MCF 10A (cell line): ENCODE measurements around the gene GNL3. TPM values are rescaled to one million over a fixed set of nuclear protein-coding genes. Genes with fewer than 3 reads are reported as not detected.

Source experiments
- BruUV-seq: library from RNA; stranded (reverse); fragments of 400-500 nt; replicated peaks from 2 replicates; lab custom pipeline; 2021; lab: Mats Ljungman, UMichigan
- CTCF ChIA-PET: fragments of 300-600 bp; sonication (Branson Sonifier 250); formaldehyde crosslinking; extraction: SDS; loops from one replicate; lab custom pipeline; 2021; ENCODE audit warnings: antibody characterized with exemption, inconsistent platforms; lab: Yijun Ruan, JAX
- POLR2A ChIA-PET: fragments of 300-600, 350-650 bp; sonication (Branson Sonifier 250); formaldehyde crosslinking; extraction: SDS; loops from one replicate; lab custom pipeline; 2020; ENCODE audit warnings: antibody characterized with exemption, inconsistent platforms; lab: Yijun Ruan, JAX
- DNase-seq: peaks from one replicate; pipeline ENCODE4 v3.0.0-alpha.2; 2018; ENCODE audit not compliant: unreplicated experiment
- H3K27ac Mint-ChIP-seq: one replicate; pipeline ENCODE4 v1.8.0; 2022; ENCODE audit warnings: mild to moderate bottlenecking, low read depth, mixed read lengths; ENCODE audit not compliant: unreplicated experiment
- H3K27me3 Mint-ChIP-seq: one replicate; pipeline ENCODE4 v1.8.0; 2022; ENCODE audit warnings: mixed read lengths; ENCODE audit not compliant: insufficient read depth, unreplicated experiment
- H3K36me3 Mint-ChIP-seq: one replicate; pipeline ENCODE4 v1.8.0; 2022; ENCODE audit warnings: mild to moderate bottlenecking, moderate library complexity, mixed read lengths; ENCODE audit not compliant: insufficient read depth, unreplicated experiment
- H3K4me1 Mint-ChIP-seq: one replicate; pipeline ENCODE4 v1.8.0; 2022; ENCODE audit warnings: mixed read lengths; ENCODE audit not compliant: insufficient read depth, unreplicated experiment
- H3K4me3 Mint-ChIP-seq: one replicate; pipeline ENCODE4 v1.8.0; 2022; ENCODE audit warnings: mild to moderate bottlenecking, moderate library complexity, mixed read lengths; ENCODE audit not compliant: unreplicated experiment
- H3K9me3 Mint-ChIP-seq: one replicate; pipeline ENCODE4 v1.8.0; 2022; ENCODE audit warnings: mixed read lengths; ENCODE audit not compliant: unreplicated experiment
- CTCF ChIP-seq: fragments of 200-600 bp; IDR thresholded peaks from one replicate; pipeline ENCODE4 v1.8.0; 2022; ENCODE audit warnings: antibody characterized with exemption, mild to moderate bottlenecking; ENCODE audit not compliant: unreplicated experiment
- intact Hi-C: fragments of 100-400 bp; cut with micrococcal nuclease; formaldehyde crosslinking; loops from 2 replicates; pipeline ENCODE4 v1.14.1; 2022
- total RNA-seq: library from RNA; stranded (reverse); gene quantifications from 2 replicates; pipeline ENCODE4 v1.2.3, GENCODE V29; 2022

GNL3 gene
- total RNA-seq, 1 experiment from 2014 or later, result 200 TPM

- peaks cover 14% of the 10 kb centered on the region for H3K4me1 Mint-ChIP-seq
- no peak for TF ChIP-seq CTCF
- intact Hi-C loops, result no loop called here
- ChIA-PET POLR2A (interaction anchor here (1.1 kb wide), 1 partner anchor 14 kb away, joined by 3 read pairs; the partner anchor contains the start of gene SPCS1), CTCF (interaction anchor here (0.7 kb wide), 1 partner anchor 182 kb away, joined by 4 read pairs; no protein-coding TSS in a partner anchor)
- peaks cover 22% of the 10 kb centered on the region for H3K36me3 Mint-ChIP-seq
- no peak for DNase-seq
- no peak overlapping the region for H3K27ac Mint-ChIP-seq
- no peaks in the 10 kb centered on the region for H3K9me3 Mint-ChIP-seq
- no peaks in the 10 kb centered on the region for H3K27me3 Mint-ChIP-seq
- H3K4me3 Mint-ChIP-seq, result no peak overlapping the region
- no TSS peak for BruUV-seq
These were observed 33.8 kb downstream of the GNL3 start for GRCh38 chr3:52719618-52720017.

GRCh38 chr3:52721002-52721729 is 35.3 kb downstream of the GNL3 start:
- no TSS peak for BruUV-seq
- TF ChIP-seq CTCF, result no peak
- Mint-ChIP-seq H3K36me3 (peaks cover 16% of the 10 kb centered on the region), H3K4me3 (no peak overlapping the region), H3K27me3 (no peaks in the 10 kb centered on the region), H3K4me1 (peaks cover 14% of the 10 kb centered on the region), H3K27ac (no peak overlapping the region), H3K9me3 (no peaks in the 10 kb centered on the region)
- ChIA-PET POLR2A (interaction anchor here (1.0 kb wide), 1 partner anchor 11 kb away, joined by 3 read pairs; no protein-coding TSS in a partner anchor), CTCF (interaction anchor here (1.0 to 1.4 kb wide), 2 partner anchors 14 to 90 kb away, joined by 3 to 4 read pairs; no protein-coding TSS in a partner anchor)
- intact Hi-C loops, result no loop called here
- no peak for DNase-seq

GRCh38 chr3:52721730-52722008 is 35.8 kb downstream of the GNL3 start:
- CTCF ChIA-PET, result no interaction called here
- POLR2A ChIA-PET, result no interaction called here
- intact Hi-C loops, result no loop called here
- Mint-ChIP-seq H3K36me3 (peaks cover 16% of the 10 kb centered on the region), H3K4me1 (peaks cover 14% of the 10 kb centered on the region), H3K9me3 (no peaks in the 10 kb centered on the region), H3K27ac (no peak overlapping the region), H3K27me3 (no peaks in the 10 kb centered on the region), H3K4me3 (no peak overlapping the region)
- TF ChIP-seq CTCF, result no peak
- no peak for DNase-seq
- BruUV-seq, result no TSS peak

GRCh38 chr3:52722491-52722890 is 36.7 kb downstream of the GNL3 start:
- no TSS peak for BruUV-seq
- Mint-ChIP-seq H3K4me1 (peaks cover 14% of the 10 kb centered on the region), H3K27me3 (no peaks in the 10 kb centered on the region), H3K9me3 (no peaks in the 10 kb centered on the region), H3K4me3 (no peak overlapping the region), H3K27ac (no peak overlapping the region), H3K36me3 (peaks cover 19% of the 10 kb centered on the region)
- ChIA-PET POLR2A (interaction anchor here (0.7 to 1.4 kb wide), 3 partner anchors 11 to 49 kb away, joined by 3 to 6 read pairs (median 4); partner anchors contain the start of gene NEK4), CTCF (interaction anchor here (0.6 kb wide), 2 partner anchors 130 to 215 kb away, joined by 3 to 5 read pairs; no protein-coding TSS in a partner anchor)
- intact Hi-C loops, result no loop called here
- no peak for TF ChIP-seq CTCF
- peak; percentile 29 for DNase-seq
